Mononuclear cell (primary cell): ENCODE results near the gene SLC5A10. TPM values are rescaled to one million over a fixed set of nuclear protein-coding genes. Genes with fewer than 3 reads are reported as not detected.
"Not testable (repeated sequence)": the region's sequence is repeated elsewhere in the genome, so short reads cannot be mapped to it uniquely, and the experiment has no call there.

Experiments
- H3K27me3 ChIP-seq: 2 replicates; pipeline ENCODE4 v1.6.0; 2011; ENCODE audit warnings: low read length, control low read depth; ENCODE audit not compliant: insufficient read depth
- H3K4me1 ChIP-seq: 2 replicates; pipeline ENCODE4 v1.5.1; 2011; ENCODE audit warnings: mild to moderate bottlenecking, low read length, control low read depth; ENCODE audit not compliant: insufficient read depth
- H3K4me3 ChIP-seq: 2 replicates; pipeline ENCODE4 v1.5.1; 2011; ENCODE audit warnings: mild to moderate bottlenecking, low read length, moderate library complexity
- H3K9me3 ChIP-seq: 2 replicates; pipeline ENCODE4 v1.5.1; 2011; ENCODE audit warnings: low read depth, mild to moderate bottlenecking, control low read depth, low read length
- total RNA-seq: library from RNA; depleted of rRNA; stranded (reverse); fragments of >200 nt; gene quantifications from one replicate; pipeline ENCODE4 v1.2.3, GENCODE V29; 2012

The SLC5A10 gene
- total RNA-seq = 0.10 TPM

DNA sequence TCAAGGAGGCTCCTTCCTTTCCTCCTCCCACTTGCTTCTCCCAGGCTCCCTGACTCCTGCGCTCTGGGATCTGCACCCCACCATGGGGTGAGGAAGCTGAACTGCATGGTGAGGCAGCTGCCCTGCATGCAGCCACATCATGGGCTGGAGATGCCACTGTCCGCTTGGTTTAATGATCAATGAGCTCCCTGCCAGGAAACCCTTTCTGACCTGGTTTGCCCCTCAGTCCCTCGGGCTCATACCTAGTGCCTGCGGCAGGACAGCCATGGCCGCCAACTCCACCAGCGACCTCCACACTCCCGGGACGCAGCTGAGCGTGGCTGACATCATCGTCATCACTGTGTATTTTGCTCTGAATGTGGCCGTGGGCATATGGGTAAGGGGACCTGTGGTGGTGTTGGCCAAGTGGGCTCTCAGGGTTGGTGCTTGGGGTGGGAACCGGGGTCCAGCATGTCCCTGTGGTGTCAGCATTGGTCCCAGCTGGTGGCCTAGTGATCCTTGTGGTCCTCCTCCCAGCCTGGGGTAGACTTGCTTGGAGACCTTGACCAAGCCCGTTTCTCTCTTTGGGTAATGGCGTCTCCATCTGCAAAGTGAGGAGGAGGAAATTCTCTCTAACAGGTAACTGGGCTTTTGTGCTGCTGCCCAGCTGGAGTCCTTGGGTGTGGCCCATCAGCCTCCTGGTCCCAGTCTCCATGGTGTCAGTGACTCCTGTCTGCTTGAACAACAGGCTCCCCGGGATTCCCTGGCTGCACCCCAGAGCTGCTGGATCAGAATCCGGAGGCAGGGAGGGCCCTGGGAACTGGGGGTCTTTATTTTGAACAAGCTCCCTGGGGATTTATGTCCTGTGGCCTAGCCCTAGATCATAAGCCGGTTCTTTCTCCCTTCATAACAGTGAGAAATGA is at the start of gene SLC5A10:
Gene SLC5A10, plus strand, starts transcription at position 225 of the 902 bp plus-strand sequence. Its CDS starts 41 bp downstream, at position 266.
- peaks cover 10% of the 10 kb centered on the region for H3K4me1 ChIP-seq
- no peaks in the 10 kb centered on the region for H3K27me3 ChIP-seq
- H3K9me3 ChIP-seq = no peaks in the 10 kb centered on the region
- no peak within 1 kb of the TSS for H3K4me3 ChIP-seq

DNA sequence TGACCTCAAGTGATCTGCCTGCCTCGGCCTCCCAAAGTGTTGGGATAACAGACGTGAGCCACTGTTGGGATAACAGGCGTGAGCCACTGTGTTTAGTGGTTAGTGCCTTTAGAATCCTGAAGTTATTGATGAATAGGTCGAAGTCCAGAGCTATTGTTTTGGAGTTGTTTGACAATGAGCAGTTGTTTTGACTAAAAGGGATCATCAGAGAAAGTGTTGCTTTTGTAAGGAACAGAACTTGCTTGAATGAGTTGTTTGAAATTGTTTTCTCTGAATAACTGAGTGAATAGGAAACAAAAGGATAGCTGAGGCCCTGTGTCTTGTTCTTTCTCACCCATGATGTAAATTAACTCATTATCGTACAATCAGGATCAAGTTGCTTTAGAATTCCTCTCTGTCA is 47.5 kb upstream of the SLC5A10 start:
- H3K27me3 ChIP-seq = no peaks in the 10 kb centered on the region
- no peak overlapping the region for H3K4me3 ChIP-seq
- H3K4me1 ChIP-seq = peaks cover 35% of the 10 kb centered on the region
- H3K9me3 ChIP-seq = no peaks in the 10 kb centered on the region

GRCh38 chr17:18905226-18905625 is 46.7 kb upstream of the SLC5A10 start:
- Histone ChIP-seq H3K4me1 (peaks cover 27% of the 10 kb centered on the region), H3K4me3 (no peak overlapping the region), H3K27me3 (no peaks in the 10 kb centered on the region), H3K9me3 (no peaks in the 10 kb centered on the region)

DNA sequence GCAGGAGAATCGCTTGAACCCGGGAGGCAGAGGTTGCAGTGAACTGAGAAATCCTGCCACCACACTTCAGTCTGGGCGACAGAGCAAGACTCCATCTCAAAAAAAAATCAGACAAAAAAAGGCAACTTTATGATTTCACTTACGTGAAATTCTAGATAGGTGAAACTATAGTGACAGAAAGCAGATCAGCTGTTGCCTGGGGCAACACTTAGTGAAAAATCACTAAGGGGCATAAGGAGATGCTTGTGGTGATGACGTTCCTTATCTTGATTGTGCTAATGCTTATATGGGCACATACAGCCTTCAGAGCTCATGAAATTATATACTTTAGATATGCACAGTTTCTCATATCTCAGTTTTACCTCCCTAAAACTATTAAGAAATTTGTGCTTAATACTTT is 41.6 kb upstream of the SLC5A10 start:
- Histone ChIP-seq H3K4me1 (no peaks in the 10 kb centered on the region), H3K4me3 (no peak overlapping the region), H3K9me3 (no peaks in the 10 kb centered on the region), H3K27me3 (no peaks in the 10 kb centered on the region)

DNA sequence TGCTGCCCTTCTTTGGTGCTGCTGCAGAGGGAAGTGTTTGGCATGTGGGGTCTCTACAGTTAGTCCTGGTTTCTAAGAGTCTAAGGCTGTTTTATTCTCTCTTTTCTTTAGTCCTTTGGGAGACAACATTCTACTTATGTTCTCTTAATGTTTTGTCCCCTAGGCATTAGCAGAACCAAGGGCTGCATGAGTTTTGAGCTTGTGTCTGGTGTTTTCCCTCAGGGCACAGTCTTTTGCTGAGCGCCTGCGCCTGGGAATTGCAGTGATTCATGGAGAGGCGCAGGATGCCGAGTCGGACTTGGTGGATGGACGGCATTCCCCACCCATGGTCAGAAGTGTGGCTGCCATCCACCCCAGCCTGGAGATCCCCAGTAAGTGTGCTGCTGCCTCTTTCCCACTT is 41.1 kb upstream of the SLC5A10 start:
- H3K4me3 ChIP-seq = no peak overlapping the region
- H3K4me1 ChIP-seq = no peaks in the 10 kb centered on the region
- H3K27me3 ChIP-seq = no peaks in the 10 kb centered on the region
- no peaks in the 10 kb centered on the region for H3K9me3 ChIP-seq

GRCh38 chr17:18916816-18917500 is 35.0 kb upstream of the SLC5A10 start:
- H3K4me3 ChIP-seq = no peak overlapping the region
- H3K9me3 ChIP-seq = no peaks in the 10 kb centered on the region
- no peaks in the 10 kb centered on the region for H3K27me3 ChIP-seq
- peaks cover 12% of the 10 kb centered on the region for H3K4me1 ChIP-seq

DNA sequence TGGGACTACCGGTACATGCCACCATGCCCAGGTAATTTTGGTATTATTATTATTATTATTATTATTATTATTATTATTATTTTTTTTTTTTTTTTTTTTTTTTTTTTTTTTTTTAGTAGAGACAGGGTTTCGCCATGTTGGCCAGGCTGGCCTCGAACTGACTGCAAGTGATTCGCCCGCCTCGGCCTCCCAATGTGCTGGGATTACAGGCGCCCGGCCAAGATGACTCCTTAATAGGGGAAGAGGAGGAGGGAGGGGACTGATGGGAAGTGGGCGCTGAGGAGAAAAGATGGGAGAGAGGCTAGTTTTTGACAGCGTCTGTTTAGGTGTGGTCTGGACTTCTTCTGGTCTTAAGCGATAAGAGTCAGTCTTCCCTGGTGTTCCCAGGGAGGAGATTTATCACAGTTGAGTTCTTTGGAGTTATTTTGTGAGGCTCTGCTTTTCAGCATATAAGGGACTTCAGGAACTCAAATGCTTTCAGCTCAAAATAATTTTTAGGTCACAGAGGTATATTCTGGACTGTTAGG is 34.4 kb upstream of the SLC5A10 start:
- no peaks in the 10 kb centered on the region for H3K9me3 ChIP-seq
- H3K4me3 ChIP-seq = no peak overlapping the region
- peaks cover 16% of the 10 kb centered on the region for H3K4me1 ChIP-seq
- H3K27me3 ChIP-seq = no peaks in the 10 kb centered on the region

- Histone ChIP-seq H3K4me3 (no peak overlapping the region), H3K27me3 (no peaks in the 10 kb centered on the region), H3K4me1 (peaks cover 18% of the 10 kb centered on the region), H3K9me3 (no peaks in the 10 kb centered on the region)
Measured at GRCh38 chr17:18919963-18920362, 32.0 kb upstream of the SLC5A10 start.

DNA sequence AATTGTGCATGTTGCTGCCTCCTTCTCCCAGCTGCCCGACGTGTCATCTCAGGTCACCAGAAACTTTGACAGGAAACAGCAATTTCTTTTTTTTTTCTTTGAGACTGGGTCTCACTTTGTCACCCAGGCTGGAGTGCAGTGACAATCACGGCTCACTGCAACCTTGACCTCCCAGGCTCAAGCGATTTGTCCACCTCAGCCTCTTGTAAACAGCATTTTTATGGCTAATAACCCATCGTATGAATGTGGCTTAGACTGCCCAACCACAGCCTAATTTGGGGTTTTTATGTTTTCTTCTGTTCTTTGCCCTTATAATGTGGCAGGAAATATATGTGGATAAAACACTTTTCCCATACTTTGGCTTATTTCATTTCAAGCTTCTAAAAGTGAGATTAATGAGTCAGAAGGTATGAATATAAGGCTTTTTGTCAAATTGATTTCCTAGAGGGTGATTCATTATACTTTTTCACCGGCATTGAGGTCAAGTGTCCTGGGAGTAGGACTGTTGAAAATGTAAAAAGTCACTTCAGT is 31.0 kb upstream of the SLC5A10 start:
- Histone ChIP-seq H3K27me3 (no peaks in the 10 kb centered on the region), H3K9me3 (no peaks in the 10 kb centered on the region), H3K4me3 (no peak overlapping the region), H3K4me1 (peaks cover 20% of the 10 kb centered on the region)

DNA sequence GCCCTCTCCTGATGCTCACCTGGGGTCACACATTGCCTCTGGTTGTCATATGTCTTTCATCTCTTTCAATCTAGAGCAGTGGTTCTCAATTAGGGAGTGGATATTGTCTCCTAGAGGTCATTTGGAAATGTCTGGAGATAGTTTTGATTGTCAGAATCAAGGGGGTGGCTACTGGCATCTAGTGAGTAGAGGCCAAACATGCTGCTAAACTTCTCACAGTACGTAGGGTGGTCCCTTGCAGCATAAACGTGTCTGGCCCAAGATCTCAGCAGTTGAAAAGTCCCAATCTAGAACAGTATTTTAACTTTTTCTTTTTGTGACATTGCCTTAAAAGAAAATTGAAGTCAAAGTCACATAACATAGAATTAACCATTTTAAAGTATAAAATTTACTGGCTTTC is 30.5 kb upstream of the SLC5A10 start:
- H3K4me1 ChIP-seq = peaks cover 23% of the 10 kb centered on the region
- no peaks in the 10 kb centered on the region for H3K27me3 ChIP-seq
- H3K4me3 ChIP-seq = no peak overlapping the region
- no peaks in the 10 kb centered on the region for H3K9me3 ChIP-seq

GRCh38 chr17:18921912-18922451 is 30.0 kb upstream of the SLC5A10 start:
- Histone ChIP-seq H3K4me1 (peaks cover 28% of the 10 kb centered on the region), H3K4me3 (no peak overlapping the region), H3K9me3 (no peaks in the 10 kb centered on the region), H3K27me3 (no peaks in the 10 kb centered on the region)

DNA sequence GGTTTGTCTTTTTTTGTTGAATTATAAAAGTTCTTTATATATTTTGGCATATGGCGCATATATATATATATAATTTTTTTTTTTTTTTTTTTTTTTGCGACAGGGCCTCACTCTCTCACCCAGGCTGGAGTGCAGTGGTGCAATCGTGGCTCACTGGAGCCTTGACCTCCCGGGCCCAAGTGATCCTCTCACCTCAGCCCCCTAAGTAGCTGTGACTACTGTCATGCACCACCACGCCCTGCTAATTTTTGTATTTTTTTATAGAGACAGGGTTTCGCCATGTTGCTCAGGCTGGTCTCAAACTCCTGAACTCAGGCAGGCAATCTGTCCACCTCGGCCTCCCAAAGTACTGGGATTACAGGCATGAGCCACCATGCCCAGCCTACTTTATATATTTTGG is 29.4 kb upstream of the SLC5A10 start:
- not testable (repeated sequence) for H3K27me3 ChIP-seq, H3K4me3 ChIP-seq, H3K9me3 ChIP-seq
- H3K4me1 ChIP-seq = peaks cover 28% of the 10 kb centered on the region

GRCh38 chr17:18925187-18925586 is 26.8 kb upstream of the SLC5A10 start:
- Histone ChIP-seq H3K4me3 (no peak overlapping the region), H3K27me3 (no peaks in the 10 kb centered on the region), H3K9me3 (no peaks in the 10 kb centered on the region), H3K4me1 (peaks cover 28% of the 10 kb centered on the region)

- H3K27me3 ChIP-seq = no peaks in the 10 kb centered on the region
- H3K9me3 ChIP-seq = no peaks in the 10 kb centered on the region
- peaks cover 28% of the 10 kb centered on the region for H3K4me1 ChIP-seq
- H3K4me3 ChIP-seq = no peak overlapping the region
Measured at GRCh38 chr17:18928628-18929125, 23.3 kb upstream of the SLC5A10 start.
